SK-N-SH treated with all-trans-retinoic acid at 6 μM for 48 hours (cell line): ENCODE results near the gene PCSK5.
A peak's percentile ranks its signal among the peaks of the same experiment; 100 is the strongest.

Experiments
- ATAC-seq: fragments of 200-7000 bp; cut with Tn5 transposase; 3 replicates; pipeline ENCODE4 v1.9.1; 2020; ENCODE audit warnings: mild to moderate bottlenecking, moderate library complexity
- ARNTL ChIP-seq: fragments of 450-650 bp; formaldehyde crosslinking; IDR thresholded peaks from 2 replicates; pipeline ENCODE4 v1.5.0; 2020; ENCODE audit warnings: low read depth, mild to moderate bottlenecking, moderate library complexity, borderline replicate concordance
- BACH2 ChIP-seq: fragments of 250-450 bp; sonication (Bioruptor Pico); IDR thresholded peaks from 2 replicates; pipeline ENCODE4 v1.9.0; 2021; ENCODE audit warnings: mild to moderate bottlenecking, borderline replicate concordance
- CSDC2 ChIP-seq: fragments of 250-450 bp; sonication (Bioruptor Pico); IDR thresholded peaks from 2 replicates; pipeline ENCODE4 v1.5.0; 2020; ENCODE audit warnings: mild to moderate bottlenecking, moderate library complexity
- ESRRG ChIP-seq: fragments of 250-450 bp; sonication (Bioruptor Pico); IDR thresholded peaks from 2 replicates; pipeline ENCODE4 v1.6.1; 2021; ENCODE audit warnings: mild to moderate bottlenecking
- GLIS3 ChIP-seq: fragments of 250-450 bp; sonication (Bioruptor Pico); IDR thresholded peaks from 2 replicates; pipeline ENCODE4 v1.5.0; 2020; ENCODE audit warnings: mild to moderate bottlenecking, moderate library complexity
- ISL1 ChIP-seq: fragments of 250-450 bp; sonication (Bioruptor Pico); IDR thresholded peaks from 2 replicates; pipeline ENCODE4 v2.1.2; 2022; ENCODE audit warnings: mild to moderate bottlenecking, moderate library complexity
- OSR1 ChIP-seq: fragments of 250-450 bp; sonication (Bioruptor Pico); IDR thresholded peaks from 2 replicates; pipeline ENCODE4 v1.8.0; 2022; ENCODE audit warnings: moderate library complexity, mild to moderate bottlenecking, inconsistent platforms
- PPARA ChIP-seq: fragments of 250-450 bp; sonication (Bioruptor Pico); IDR thresholded peaks from 2 replicates; pipeline ENCODE4 v1.5.0; 2020; ENCODE audit warnings: mild to moderate bottlenecking, borderline replicate concordance
- RARB ChIP-seq: fragments of 250-450 bp; sonication (Bioruptor Pico); IDR thresholded peaks from 2 replicates; pipeline ENCODE4 v1.8.0; 2021; ENCODE audit warnings: mild to moderate bottlenecking, moderate library complexity
- SNAI2 ChIP-seq: fragments of 250-450 bp; sonication (Bioruptor Pico); IDR thresholded peaks from 2 replicates; pipeline ENCODE4 v1.5.0; 2020; ENCODE audit warnings: mild to moderate bottlenecking, moderate library complexity
- TCF4 ChIP-seq: fragments of 250-450 bp; sonication (Bioruptor Pico); IDR thresholded peaks from 2 replicates; pipeline ENCODE4 v1.8.0; 2021; ENCODE audit warnings: mild to moderate bottlenecking, moderate library complexity, borderline replicate concordance
- TOX ChIP-seq: fragments of 250-450 bp; sonication (Bioruptor Pico); IDR thresholded peaks from 2 replicates; pipeline ENCODE4 v1.8.0; 2021; ENCODE audit warnings: mild to moderate bottlenecking, moderate library complexity, borderline replicate concordance
- ZC3H10 ChIP-seq: fragments of 250-450 bp; sonication (Bioruptor Pico); IDR thresholded peaks from 2 replicates; pipeline ENCODE4 v1.5.1; 2021; ENCODE audit warnings: mild to moderate bottlenecking, moderate library complexity
- ZFP3 ChIP-seq: fragments of 250-450 bp; sonication (Bioruptor Pico); IDR thresholded peaks from 2 replicates; pipeline ENCODE4 v1.5.0; 2020; ENCODE audit warnings: mild to moderate bottlenecking, moderate library complexity
- ZFP30 ChIP-seq: fragments of 450-650 bp; formaldehyde crosslinking; IDR thresholded peaks from 2 replicates; pipeline ENCODE4 v1.5.0; 2022; ENCODE audit warnings: mild to moderate bottlenecking, moderate library complexity
- ZNF565 ChIP-seq: fragments of 450-650 bp; formaldehyde crosslinking; conservative IDR thresholded peaks from 2 replicates; pipeline ENCODE4 v1.5.0; 2020; ENCODE audit warnings: low read depth, mild to moderate bottlenecking, moderate library complexity
- ZNF70 ChIP-seq: fragments of 450-650 bp; formaldehyde crosslinking; IDR thresholded peaks from 2 replicates; pipeline ENCODE4 v1.5.0; 2020; ENCODE audit warnings: mild to moderate bottlenecking, moderate library complexity
- ZNF8 ChIP-seq: fragments of 450-650 bp; formaldehyde crosslinking; IDR thresholded peaks from 2 replicates; pipeline ENCODE4 v1.5.0; 2020; ENCODE audit warnings: mild to moderate bottlenecking, moderate library complexity
- TF ChIP-seq, protein P1 (sequence below): fragments of 250-450 bp; sonication (Bioruptor Pico); IDR thresholded peaks from 2 replicates; pipeline ENCODE4 v1.5.1; 2020; ENCODE audit warnings: low read depth, mild to moderate bottlenecking, moderate library complexity
- TF ChIP-seq, protein P2 (sequence below): fragments of 250-450 bp; sonication (Bioruptor Pico); IDR thresholded peaks from 2 replicates; pipeline ENCODE4 v1.8.0; 2021; ENCODE audit warnings: low read depth, mild to moderate bottlenecking, moderate library complexity, borderline replicate concordance
- TF ChIP-seq, protein P3 (sequence below): fragments of 250-450 bp; sonication (Bioruptor Pico); IDR thresholded peaks from 2 replicates; pipeline ENCODE4 v1.5.1; 2021; ENCODE audit warnings: mild to moderate bottlenecking, moderate library complexity
- TF ChIP-seq, protein P4 (sequence below): fragments of 250-450 bp; sonication (Bioruptor Pico); IDR thresholded peaks from 2 replicates; pipeline ENCODE4 v1.5.0; 2020; ENCODE audit warnings: mild to moderate bottlenecking, moderate library complexity
- TF ChIP-seq, protein P5 (sequence below): fragments of 250-450 bp; sonication (Bioruptor Pico); IDR thresholded peaks from 2 replicates; pipeline ENCODE4 v1.8.0; 2020; ENCODE audit warnings: mild to moderate bottlenecking, moderate library complexity, borderline replicate concordance

PCSK5 gene

DNA sequence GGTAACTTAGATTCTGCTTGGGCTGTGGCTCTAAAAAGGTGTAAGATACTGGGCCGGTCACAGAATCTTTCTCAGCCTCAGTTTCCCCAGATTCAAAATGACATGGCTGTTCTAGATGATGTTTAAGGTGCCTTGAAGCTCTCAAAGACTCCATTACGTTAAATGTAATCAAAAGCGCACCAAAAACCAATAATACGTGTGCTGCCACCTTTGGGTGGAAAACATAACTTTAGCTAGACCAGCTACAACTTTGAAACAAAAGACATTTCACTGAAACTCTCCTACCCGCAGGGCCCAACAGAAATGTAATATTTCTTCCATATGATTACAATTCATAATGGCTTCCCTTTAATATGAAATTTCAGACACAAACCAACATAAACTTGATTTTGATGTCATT is 35.0 kb upstream of the PCSK5 start:
- no peak for TF ChIP-seq ZFP30 (CRISPR knock-in tag)
- TF ChIP-seq ARNTL, result no peak
- peak; percentile 53; the same call in 1 of the 3 replicates for ATAC-seq

DNA sequence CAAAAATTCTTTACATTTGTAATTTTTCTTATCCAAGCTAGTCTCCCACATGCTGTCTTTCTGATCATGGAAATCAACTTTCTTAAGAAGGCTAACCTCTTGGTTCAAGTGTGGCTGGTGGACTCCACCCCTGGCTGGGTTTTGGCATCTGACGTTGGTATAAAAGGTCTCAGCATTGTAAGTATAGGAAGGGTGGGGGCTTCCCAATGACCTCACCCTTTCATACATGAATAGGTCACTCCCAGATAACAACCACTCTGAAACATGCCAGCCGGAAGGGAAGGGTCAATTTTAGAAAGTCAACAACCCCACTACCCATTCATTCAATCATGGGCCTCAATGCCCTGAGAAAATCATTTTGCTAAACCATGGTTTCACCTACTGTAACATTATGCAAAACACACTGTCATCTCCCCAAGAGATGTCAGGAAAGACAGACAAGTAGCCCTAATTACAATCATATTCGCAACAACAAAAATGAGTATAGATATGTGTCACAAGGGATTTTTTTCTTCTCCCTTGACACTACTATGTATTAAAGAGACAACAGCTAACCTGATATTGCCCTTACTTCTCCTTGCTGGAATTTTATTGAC is 31.9 kb upstream of the PCSK5 start:
- TF ChIP-seq, protein P1, sequence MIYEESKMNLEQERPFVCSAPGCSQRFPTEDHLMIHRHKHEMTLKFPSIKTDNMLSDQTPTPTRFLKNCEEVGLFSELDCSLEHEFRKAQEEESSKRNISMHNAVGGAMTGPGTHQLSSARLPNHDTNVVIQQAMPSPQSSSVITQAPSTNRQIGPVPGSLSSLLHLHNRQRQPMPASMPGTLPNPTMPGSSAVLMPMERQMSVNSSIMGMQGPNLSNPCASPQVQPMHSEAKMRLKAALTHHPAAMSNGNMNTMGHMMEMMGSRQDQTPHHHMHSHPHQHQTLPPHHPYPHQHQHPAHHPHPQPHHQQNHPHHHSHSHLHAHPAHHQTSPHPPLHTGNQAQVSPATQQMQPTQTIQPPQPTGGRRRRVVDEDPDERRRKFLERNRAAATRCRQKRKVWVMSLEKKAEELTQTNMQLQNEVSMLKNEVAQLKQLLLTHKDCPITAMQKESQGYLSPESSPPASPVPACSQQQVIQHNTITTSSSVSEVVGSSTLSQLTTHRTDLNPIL (CRISPR knock-in tag), result no peak
- TF ChIP-seq, protein P2, sequence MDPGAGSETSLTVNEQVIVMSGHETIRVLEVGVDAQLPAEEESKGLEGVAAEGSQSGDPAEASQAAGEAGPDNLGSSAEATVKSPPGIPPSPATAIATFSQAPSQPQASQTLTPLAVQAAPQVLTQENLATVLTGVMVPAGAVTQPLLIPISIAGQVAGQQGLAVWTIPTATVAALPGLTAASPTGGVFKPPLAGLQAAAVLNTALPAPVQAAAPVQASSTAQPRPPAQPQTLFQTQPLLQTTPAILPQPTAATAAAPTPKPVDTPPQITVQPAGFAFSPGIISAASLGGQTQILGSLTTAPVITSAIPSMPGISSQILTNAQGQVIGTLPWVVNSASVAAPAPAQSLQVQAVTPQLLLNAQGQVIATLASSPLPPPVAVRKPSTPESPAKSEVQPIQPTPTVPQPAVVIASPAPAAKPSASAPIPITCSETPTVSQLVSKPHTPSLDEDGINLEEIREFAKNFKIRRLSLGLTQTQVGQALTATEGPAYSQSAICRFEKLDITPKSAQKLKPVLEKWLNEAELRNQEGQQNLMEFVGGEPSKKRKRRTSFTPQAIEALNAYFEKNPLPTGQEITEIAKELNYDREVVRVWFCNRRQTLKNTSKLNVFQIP, result no peak
- no peak for TF ChIP-seq ZNF565 (CRISPR knock-in tag)
- no peak for TF ChIP-seq ZFP3 (CRISPR knock-in tag)
- no peak for TF ChIP-seq ZNF8 (CRISPR knock-in tag)
- no peak for TF ChIP-seq ISL1
- no peak for TF ChIP-seq OSR1 (CRISPR knock-in tag)
- TF ChIP-seq BACH2, result no peak
- no peak for TF ChIP-seq ARNTL
- TF ChIP-seq TOX (CRISPR knock-in tag), result no peak
- no peak for TF ChIP-seq GLIS3
- no peak for TF ChIP-seq ZC3H10 (CRISPR knock-in tag)
- no peak for ATAC-seq

DNA sequence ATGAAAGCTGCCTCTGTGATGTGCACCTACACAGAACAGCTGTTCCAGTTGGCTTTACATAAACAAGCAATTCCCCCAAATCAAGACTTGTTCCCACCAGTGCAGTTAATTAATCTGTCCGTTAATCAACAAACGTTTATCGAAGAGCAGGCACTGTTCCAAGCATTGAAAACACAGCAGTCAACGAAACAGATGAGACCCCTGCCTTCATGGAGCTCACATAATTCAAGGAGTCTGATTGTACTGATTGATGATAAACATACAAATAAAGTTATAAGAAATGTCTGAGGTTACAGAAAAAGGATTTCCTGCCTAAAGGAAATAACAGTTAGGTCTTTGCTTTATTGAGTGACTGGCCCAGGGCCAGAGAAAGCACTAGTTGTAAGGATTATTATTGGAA is 26.2 kb upstream of the PCSK5 start:
- ATAC-seq, result no peak
- TF ChIP-seq, protein P3, sequence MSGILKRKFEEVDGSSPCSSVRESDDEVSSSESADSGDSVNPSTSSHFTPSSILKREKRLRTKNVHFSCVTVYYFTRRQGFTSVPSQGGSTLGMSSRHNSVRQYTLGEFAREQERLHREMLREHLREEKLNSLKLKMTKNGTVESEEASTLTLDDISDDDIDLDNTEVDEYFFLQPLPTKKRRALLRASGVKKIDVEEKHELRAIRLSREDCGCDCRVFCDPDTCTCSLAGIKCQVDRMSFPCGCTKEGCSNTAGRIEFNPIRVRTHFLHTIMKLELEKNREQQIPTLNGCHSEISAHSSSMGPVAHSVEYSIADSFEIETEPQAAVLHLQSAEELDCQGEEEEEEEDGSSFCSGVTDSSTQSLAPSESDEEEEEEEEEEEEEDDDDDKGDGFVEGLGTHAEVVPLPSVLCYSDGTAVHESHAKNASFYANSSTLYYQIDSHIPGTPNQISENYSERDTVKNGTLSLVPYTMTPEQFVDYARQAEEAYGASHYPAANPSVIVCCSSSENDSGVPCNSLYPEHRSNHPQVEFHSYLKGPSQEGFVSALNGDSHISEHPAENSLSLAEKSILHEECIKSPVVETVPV (CRISPR knock-in tag), result no peak
- TF ChIP-seq, protein P2, result no peak
- TF ChIP-seq RARB (CRISPR knock-in tag) (no peak), SNAI2 (no peak), TCF4 (CRISPR knock-in tag) (no peak), PPARA (CRISPR knock-in tag) (no peak), BACH2 (no peak), ZNF565 (CRISPR knock-in tag) (no peak), GLIS3 (no peak), TOX (CRISPR knock-in tag) (no peak), ISL1 (no peak), ESRRG (CRISPR knock-in tag) (no peak), CSDC2 (no peak), OSR1 (CRISPR knock-in tag) (no peak), ARNTL (no peak), ZNF8 (CRISPR knock-in tag) (no peak), ZNF70 (CRISPR knock-in tag) (no peak)
- TF ChIP-seq, protein P4, sequence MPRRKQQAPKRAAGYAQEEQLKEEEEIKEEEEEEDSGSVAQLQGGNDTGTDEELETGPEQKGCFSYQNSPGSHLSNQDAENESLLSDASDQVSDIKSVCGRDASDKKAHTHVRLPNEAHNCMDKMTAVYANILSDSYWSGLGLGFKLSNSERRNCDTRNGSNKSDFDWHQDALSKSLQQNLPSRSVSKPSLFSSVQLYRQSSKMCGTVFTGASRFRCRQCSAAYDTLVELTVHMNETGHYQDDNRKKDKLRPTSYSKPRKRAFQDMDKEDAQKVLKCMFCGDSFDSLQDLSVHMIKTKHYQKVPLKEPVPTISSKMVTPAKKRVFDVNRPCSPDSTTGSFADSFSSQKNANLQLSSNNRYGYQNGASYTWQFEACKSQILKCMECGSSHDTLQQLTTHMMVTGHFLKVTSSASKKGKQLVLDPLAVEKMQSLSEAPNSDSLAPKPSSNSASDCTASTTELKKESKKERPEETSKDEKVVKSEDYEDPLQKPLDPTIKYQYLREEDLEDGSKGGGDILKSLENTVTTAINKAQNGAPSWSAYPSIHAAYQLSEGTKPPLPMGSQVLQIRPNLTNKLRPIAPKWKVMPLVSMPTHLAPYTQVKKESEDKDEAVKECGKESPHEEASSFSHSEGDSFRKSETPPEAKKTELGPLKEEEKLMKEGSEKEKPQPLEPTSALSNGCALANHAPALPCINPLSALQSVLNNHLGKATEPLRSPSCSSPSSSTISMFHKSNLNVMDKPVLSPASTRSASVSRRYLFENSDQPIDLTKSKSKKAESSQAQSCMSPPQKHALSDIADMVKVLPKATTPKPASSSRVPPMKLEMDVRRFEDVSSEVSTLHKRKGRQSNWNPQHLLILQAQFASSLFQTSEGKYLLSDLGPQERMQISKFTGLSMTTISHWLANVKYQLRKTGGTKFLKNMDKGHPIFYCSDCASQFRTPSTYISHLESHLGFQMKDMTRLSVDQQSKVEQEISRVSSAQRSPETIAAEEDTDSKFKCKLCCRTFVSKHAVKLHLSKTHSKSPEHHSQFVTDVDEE (CRISPR knock-in tag), result no peak
- TF ChIP-seq, protein P5, sequence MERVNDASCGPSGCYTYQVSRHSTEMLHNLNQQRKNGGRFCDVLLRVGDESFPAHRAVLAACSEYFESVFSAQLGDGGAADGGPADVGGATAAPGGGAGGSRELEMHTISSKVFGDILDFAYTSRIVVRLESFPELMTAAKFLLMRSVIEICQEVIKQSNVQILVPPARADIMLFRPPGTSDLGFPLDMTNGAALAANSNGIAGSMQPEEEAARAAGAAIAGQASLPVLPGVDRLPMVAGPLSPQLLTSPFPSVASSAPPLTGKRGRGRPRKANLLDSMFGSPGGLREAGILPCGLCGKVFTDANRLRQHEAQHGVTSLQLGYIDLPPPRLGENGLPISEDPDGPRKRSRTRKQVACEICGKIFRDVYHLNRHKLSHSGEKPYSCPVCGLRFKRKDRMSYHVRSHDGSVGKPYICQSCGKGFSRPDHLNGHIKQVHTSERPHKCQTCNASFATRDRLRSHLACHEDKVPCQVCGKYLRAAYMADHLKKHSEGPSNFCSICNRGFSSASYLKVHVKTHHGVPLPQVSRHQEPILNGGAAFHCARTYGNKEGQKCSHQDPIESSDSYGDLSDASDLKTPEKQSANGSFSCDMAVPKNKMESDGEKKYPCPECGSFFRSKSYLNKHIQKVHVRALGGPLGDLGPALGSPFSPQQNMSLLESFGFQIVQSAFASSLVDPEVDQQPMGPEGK (CRISPR knock-in tag), result no peak
- TF ChIP-seq, protein P1 (CRISPR knock-in tag), result no peak
